Muscle of leg (tissue), 11 donors: ENCODE data around the gene WBP1L. TPM values are rescaled to one million over a fixed set of nuclear protein-coding genes. Genes with fewer than 3 reads are reported as not detected.
A peak's percentile ranks its signal among the peaks of the same experiment; 100 is the strongest.

Experiments used
- DNase-seq: peaks from one replicate; pipeline ENCODE4 v3.0.0; 2013
- H3K27ac ChIP-seq: one replicate; pipeline ENCODE4 v1.5.1; 2013; ENCODE audit warnings: mild to moderate bottlenecking, low read length, control low read depth
- H3K27me3 ChIP-seq: one replicate; pipeline ENCODE4 v1.6.1; 2013; ENCODE audit warnings: low read length; ENCODE audit not compliant: control insufficient read depth, insufficient read depth
- H3K36me3 ChIP-seq: one replicate; pipeline ENCODE4 v1.6.1; 2013; ENCODE audit warnings: low read length; ENCODE audit not compliant: control insufficient read depth, insufficient read depth
- H3K4me1 ChIP-seq: one replicate; pipeline ENCODE4 v1.6.1; 2013; ENCODE audit warnings: low read length; ENCODE audit not compliant: control insufficient read depth, insufficient read depth
- H3K4me3 ChIP-seq: one replicate; pipeline ENCODE4 v1.5.1; 2013; ENCODE audit warnings: low read length, control low read depth
- H3K9me3 ChIP-seq: replicated peaks from 2 replicates; pipeline ENCODE4 v1.6.1; 2013; ENCODE audit warnings: low read depth, low read length; ENCODE audit not compliant: control insufficient read depth
- WGBS: methylation state at CpG from one replicate; pipeline ENCODE4 v1.1.5; 2013; ENCODE audit warnings: missing lambda C conversion rate; ENCODE audit not compliant: insufficient coverage; 5-methylcytosine and 5-hydroxymethylcytosine counted together
- polyA plus RNA-seq, 8 donors: library from polyadenylated mRNA; unstranded; fragments of 120-200 nt; gene quantifications; one replicate each; pipeline versions ENCODE4 v1.2.1 to v1.2.3, GENCODE V29; 2013; ENCODE audit warnings: inconsistent platforms in 1 of 8, low replicate concordance in 1 of 8; ENCODE audit not compliant: insufficient read length in 8 of 8, insufficient read depth in 1 of 8
- total RNA-seq: library from RNA; stranded (reverse); fragments of 120-200 nt; gene quantifications from one replicate; pipeline ENCODE4 v1.2.4, GENCODE V29; 2013

The WBP1L gene
- total and polyA plus RNA-seq, 9 donors = 30.7 to 57.3 (median 48.2) TPM

DNA sequence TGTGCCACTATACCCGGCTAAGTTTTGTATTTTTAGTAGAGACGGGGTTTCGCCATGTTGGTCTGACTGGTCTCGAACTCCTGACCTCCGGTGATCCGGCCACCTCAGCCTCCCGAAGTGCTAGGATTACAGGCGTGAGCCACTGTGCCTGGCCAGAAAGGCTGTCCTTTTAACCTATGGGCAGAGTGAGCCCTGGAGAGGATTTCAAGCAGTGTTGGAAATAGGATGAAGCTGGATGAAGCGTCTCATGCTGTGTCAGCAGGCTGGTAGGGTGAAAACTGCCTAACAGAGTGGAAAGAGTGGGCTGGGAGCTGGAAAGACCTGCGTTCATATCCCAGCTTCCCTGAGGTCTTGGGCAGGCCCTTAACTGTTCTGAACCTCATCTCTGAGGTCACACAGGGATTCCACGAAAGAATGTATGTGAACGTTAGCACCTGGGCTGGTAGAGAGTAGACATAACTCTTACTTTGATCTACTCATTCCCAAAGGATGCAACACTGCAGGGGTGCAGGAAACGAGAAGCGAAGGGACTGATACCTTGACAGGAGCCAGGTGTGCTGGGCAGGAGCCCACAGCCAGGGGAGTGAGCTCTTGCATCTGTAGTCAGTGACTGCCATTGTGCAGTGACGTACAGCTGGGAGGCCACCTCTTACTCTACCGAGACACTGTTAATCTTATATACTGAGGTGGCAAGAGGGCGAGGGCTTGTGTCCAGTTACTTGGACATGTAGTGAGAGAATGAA is 34.1 kb downstream of the WBP1L start:
- Histone ChIP-seq H3K4me3 (peak overlapping the region; percentile 8), H3K4me1 (peaks cover 84% of the 10 kb centered on the region), H3K36me3 (peaks cover 13% of the 10 kb centered on the region), H3K27ac (peak overlapping the region; percentile 91), H3K9me3 (no peaks in the 10 kb centered on the region), H3K27me3 (no peaks in the 10 kb centered on the region)
- DNase-seq = peak; percentile 76
- WGBS = 57% methylated on average over 14 of the region's 17 CpGs

DNA sequence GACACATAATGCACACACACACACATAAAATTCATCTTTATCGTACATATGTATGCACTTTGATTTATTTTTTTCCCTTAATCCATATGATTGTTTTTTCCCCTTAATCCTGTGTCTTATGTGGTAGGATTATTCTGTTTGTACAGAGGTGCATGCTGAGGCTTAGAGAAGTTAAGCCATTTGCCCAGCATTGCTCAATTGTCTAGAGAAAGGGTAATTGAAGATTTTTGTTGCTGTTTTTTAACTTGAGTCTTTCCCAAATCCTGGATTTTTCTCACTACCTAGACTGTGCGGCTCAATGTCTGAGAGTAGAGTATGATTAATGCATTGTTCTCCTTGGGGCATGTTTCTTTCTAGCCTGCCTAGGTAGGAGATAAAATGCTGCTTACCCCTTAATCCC is 35.0 kb downstream of the WBP1L start:
- no peaks in the 10 kb centered on the region for H3K27me3 ChIP-seq
- H3K36me3 ChIP-seq = peaks cover 13% of the 10 kb centered on the region
- peaks cover 91% of the 10 kb centered on the region for H3K4me1 ChIP-seq
- no peaks in the 10 kb centered on the region for H3K9me3 ChIP-seq
- no peak for DNase-seq
- no peak overlapping the region for H3K27ac ChIP-seq
- no CpG with 5 or more reads among the region's 2 CpGs for WGBS
- H3K4me3 ChIP-seq = no peak overlapping the region

DNA sequence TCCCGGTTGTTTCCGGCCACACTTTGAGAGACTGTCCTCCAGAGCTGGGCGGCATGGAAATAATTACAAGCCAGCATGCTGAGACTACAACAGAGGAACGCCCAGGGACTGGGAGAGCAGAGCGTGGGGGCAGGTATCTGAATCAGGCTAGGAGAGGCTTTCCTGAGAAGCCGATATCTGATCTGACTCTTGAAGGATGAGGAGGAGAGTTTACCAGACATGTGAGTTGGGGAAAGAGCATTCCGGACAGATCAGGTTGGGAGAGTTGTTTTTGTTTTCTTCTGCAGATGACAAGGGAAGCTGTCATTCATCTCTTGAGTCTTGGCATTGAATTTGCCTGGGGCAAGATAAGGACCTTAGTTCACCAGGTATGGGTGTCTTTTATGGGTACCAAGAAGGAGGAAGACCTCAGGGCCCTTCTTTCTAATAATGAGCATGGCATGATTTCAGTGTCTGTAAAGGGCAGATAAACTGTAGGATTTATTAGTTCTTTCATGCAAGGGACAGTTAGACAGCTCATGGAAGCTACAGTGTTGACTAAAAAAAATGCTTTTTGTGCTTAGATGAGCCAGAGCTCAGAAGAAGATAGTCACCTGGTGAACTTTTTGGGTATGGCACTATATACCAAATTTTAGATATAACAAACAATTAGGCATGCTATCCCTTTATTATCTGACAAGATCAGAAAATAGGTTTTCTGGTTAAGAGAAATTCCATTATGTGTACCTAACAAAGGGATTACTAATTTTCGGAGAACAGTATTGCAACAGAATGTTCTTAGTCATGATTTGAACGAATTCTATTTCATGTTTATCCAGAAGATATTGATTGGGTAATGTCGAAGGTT is 36.2 kb downstream of the WBP1L start:
- H3K9me3 ChIP-seq = no peaks in the 10 kb centered on the region
- no peak overlapping the region for H3K4me3 ChIP-seq
- DNase-seq = no peak
- 42% methylated on average over 7 of the region's 10 CpGs for WGBS
- peaks cover 13% of the 10 kb centered on the region for H3K36me3 ChIP-seq
- H3K4me1 ChIP-seq = peaks cover 80% of the 10 kb centered on the region
- H3K27ac ChIP-seq = peak overlapping the region; percentile 43
- no peaks in the 10 kb centered on the region for H3K27me3 ChIP-seq

DNA sequence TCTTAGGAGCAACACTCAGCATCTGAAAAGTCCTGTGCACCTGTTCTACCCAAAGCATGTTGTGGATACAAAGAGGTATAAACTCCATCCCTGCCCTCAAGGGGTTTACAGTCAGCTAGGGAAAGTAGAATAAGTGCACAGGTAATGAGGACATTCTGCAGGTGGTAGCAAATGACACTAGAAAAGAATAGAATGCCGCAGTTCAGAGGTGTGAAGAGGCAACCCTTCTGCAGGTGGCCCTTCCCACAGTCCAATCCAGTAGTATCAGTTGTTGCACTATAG is 36.7 kb downstream of the WBP1L start:
- H3K4me3 ChIP-seq = no peak overlapping the region
- peaks cover 13% of the 10 kb centered on the region for H3K36me3 ChIP-seq
- no peaks in the 10 kb centered on the region for H3K27me3 ChIP-seq
- WGBS = no CpG with 5 or more reads among the region's 1 CpG
- H3K27ac ChIP-seq = no peak overlapping the region
- H3K9me3 ChIP-seq = no peaks in the 10 kb centered on the region
- peaks cover 77% of the 10 kb centered on the region for H3K4me1 ChIP-seq
- no peak for DNase-seq

DNA sequence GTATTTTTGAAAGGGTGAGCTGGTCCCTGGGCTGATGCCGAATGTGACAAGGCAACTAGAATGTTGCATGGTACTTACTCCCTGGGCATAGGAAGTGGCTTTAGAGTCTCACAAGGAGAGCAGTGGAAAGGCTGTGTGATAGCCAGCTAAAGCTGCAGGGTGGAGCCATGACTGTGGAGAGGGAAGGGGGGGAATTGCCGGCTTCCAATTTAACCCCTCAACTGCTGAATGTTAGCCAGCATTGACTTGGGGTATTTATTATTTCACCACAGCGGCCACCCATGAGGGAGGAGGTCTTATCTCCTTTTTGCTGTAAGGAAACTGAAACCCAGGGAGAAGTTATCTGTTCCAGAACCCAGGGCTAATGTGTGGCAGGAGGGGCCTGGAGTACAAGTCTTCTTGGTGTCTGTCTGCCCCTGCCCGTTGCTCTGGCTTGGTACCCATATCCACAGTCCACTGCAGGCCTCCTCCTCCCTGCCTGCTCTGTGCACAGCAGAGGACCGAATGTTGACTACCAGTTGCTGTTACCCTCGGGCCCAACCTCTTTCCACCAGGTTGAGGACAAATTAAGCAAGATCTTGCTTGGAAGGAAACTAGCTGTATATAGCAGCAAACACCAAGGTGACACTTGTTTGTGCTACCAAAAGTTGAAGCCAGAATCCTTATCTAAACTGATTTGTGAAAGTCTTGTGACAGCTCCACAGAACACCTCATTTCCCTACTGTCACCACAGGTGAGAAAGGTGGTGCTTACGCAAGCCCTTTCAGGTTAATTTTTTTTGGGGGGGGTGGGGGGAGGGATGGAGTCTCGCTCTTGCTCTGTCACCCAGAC is 37.6 kb downstream of the WBP1L start:
- H3K27me3 ChIP-seq = no peaks in the 10 kb centered on the region
- peaks cover 75% of the 10 kb centered on the region for H3K4me1 ChIP-seq
- H3K27ac ChIP-seq = peak overlapping the region; percentile 91
- peaks cover 13% of the 10 kb centered on the region for H3K36me3 ChIP-seq
- WGBS = 40% methylated on average over 1 of the region's 8 CpGs
- no peaks in the 10 kb centered on the region for H3K9me3 ChIP-seq
- no peak overlapping the region for H3K4me3 ChIP-seq
- DNase-seq = peak; percentile 83

DNA sequence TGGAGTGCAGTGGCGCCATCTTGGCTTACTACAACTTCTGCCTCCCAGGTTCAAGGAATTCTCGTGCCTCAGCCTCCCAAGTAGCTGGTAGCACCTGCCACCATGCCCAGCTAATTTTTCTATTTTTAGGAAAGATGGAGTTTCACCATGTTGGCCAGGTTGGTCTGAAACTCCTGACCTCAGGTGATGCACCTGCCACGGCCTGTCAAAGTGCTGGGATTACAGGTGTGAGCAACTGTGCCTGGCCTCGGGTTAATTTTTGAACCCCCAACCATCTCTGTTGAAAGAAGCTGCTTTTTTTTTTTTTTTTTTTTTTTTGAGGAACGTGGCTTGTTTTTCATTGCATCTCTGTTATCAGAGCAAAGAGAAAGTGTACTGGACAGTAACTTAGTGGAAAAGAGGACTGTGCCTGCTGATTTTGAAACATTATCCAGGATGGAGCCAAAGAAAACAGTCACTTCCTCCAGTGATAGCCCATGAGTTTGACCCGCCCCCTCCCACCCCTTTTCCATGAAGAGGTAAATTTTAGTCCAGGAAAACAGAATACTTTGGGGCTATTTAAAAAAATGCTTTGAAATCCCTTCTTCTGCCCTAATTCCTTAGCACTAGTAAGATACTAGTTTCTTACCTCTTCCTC is 38.3 kb downstream of the WBP1L start:
- 100% methylated on average over 1 of the region's 6 CpGs for WGBS
- DNase-seq = peak; percentile 74

DNA sequence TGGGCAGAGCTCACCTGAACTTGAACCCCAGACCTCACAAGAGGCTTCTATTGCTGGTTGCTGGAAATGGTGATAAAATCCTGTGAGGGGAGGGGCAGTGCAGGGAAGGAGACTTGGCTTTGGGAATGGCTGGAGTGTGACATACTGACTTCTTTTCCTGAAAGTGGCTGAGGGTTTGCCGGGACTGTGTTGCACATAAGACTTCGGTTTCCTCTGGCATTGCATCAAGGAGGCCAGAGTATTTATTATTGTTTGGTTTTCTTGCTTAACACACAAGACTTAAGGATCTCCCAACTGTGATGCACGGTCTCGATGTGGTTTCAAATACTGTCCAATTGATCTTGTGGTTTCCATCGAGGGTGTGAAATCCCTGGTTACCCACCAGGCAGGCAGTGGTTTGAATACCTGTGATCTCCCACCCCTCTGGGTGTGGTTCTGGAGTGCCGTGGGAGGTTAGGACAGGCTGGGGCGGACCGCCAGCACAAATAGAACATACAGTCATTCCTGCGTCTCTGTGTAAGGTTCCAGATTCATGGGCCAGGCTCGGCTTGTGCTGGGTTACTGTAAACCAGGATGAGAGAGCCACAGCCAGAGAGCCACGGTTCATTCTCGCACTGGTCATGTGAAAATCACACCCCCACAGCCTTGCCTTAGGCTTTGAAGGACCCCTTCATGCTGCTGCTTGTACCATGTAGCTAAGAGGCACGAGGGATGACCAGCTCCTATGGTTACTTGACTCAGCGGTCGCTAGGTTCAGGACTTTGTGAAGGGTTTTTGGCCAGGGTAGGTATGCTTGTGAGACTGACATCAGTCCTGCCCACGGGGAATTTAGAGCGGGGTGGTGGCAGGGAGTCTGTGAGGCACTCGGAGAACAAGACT is 39.2 kb downstream of the WBP1L start:
- peak overlapping the region; percentile 91 for H3K27ac ChIP-seq
- peaks cover 62% of the 10 kb centered on the region for H3K4me1 ChIP-seq
- peak; percentile 76 for DNase-seq
- no peaks in the 10 kb centered on the region for H3K27me3 ChIP-seq
- 52% methylated on average over 8 of the region's 18 CpGs for WGBS
- no peak overlapping the region for H3K4me3 ChIP-seq
- H3K36me3 ChIP-seq = peaks cover 13% of the 10 kb centered on the region
- H3K9me3 ChIP-seq = no peaks in the 10 kb centered on the region

More for the DNA sequence above, 38.3 kb downstream of the WBP1L start:
- Histone ChIP-seq H3K27me3 (no peaks in the 10 kb centered on the region), H3K4me1 (peaks cover 71% of the 10 kb centered on the region), H3K4me3 (no peak overlapping the region), H3K27ac (peak overlapping the region; percentile 91), H3K36me3 (peaks cover 13% of the 10 kb centered on the region), H3K9me3 (no peaks in the 10 kb centered on the region)

DNA sequence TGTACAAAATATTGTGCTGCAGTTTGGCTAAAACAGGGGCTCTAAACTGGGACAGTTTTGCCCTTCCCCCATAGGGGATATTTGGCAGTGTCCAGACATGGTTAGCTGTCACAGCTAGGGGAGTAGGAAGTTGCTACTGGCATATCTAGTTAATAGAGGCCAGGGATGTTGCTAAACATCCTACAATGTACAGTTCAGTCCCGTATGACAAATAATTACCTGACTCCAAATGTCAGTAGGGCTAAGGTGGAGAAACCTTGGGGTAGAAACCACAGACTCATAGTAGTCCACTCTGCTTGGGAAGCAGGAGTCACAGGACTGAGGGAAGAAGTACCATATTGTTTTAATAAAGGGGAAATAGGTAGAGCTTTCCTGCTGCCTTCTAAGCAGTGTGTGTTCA is 39.8 kb downstream of the WBP1L start:
- Histone ChIP-seq H3K36me3 (peaks cover 13% of the 10 kb centered on the region), H3K27me3 (no peaks in the 10 kb centered on the region), H3K4me1 (peaks cover 56% of the 10 kb centered on the region), H3K27ac (peak overlapping the region; percentile 91), H3K4me3 (no peak overlapping the region), H3K9me3 (no peaks in the 10 kb centered on the region)
- no CpG with 5 or more reads among the region's 1 CpG for WGBS
- no peak for DNase-seq

DNA sequence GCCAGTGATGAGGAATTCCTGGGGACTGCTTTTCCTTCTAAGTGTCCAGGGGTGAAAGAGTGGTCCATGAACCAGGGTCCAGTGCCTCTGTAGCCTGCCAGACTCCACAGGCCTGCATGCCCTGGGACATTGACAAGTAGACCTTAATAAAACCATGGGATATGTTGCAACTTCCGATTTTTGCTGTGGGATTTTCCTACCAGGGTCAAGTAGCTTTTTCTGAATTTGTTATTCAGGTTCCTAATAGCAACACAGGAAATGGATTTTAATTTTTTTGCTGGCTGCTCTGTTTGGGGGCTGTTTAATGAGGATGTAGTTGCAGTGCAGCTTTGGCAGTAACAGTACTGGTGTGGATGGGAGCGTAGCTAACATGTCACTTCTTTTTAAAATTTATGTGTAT is 42.1 kb downstream of the WBP1L start:
- Histone ChIP-seq H3K4me1 (peaks cover 41% of the 10 kb centered on the region), H3K4me3 (no peak overlapping the region), H3K9me3 (no peaks in the 10 kb centered on the region), H3K27ac (peak overlapping the region; percentile 91), H3K36me3 (peaks cover 8% of the 10 kb centered on the region), H3K27me3 (no peaks in the 10 kb centered on the region)
- no CpG with 5 or more reads among the region's 2 CpGs for WGBS
- peak; percentile 89 for DNase-seq
